Endometrium (tissue), 2 donors: ENCODE data around the gene IL17C.
"Not testable (repeated sequence)": the region's sequence is repeated elsewhere in the genome, so short reads cannot be mapped to it uniquely, and the experiment has no call there.

ENCODE experiments used
- FAIRE-seq: peaks from 2 replicates; lab custom pipeline; 2012; peaks lifted over from hg19 to GRCh38; lab: Jason Lieb, UNC
- donor health status: control.
- donor health status: control.

Gene IL17C

GRCh38 chr16:88638323-88639230 lies at the start of gene IL17C:
IL17C (plus strand) TSS chr16:88638572; CDS start chr16:88638642, 70 bp downstream.
- FAIRE-seq = no peak

GRCh38 chr16:88588754-88589153 lies 49.6 kb upstream of the IL17C start:
- no peak for FAIRE-seq

GRCh38 chr16:88589441-88589840 lies 48.9 kb upstream of the IL17C start:
- no peak for FAIRE-seq

- no peak for FAIRE-seq
These were observed 46.8 kb upstream of the IL17C start for GRCh38 chr16:88591577-88592021.

- FAIRE-seq = no peak
These were observed 45.3 kb upstream of the IL17C start for GRCh38 chr16:88593061-88593460.

GRCh38 chr16:88593489-88593888 lies 44.9 kb upstream of the IL17C start:
- no peak for FAIRE-seq

GRCh38 chr16:88593910-88594309 lies 44.5 kb upstream of the IL17C start:
- no peak for FAIRE-seq

GRCh38 chr16:88595101-88595500 lies 43.3 kb upstream of the IL17C start:
- FAIRE-seq = no peak

GRCh38 chr16:88595921-88596320 lies 42.5 kb upstream of the IL17C start:
- FAIRE-seq = no peak

GRCh38 chr16:88596483-88596882 lies 41.9 kb upstream of the IL17C start:
- FAIRE-seq = no peak

GRCh38 chr16:88597856-88598491 lies 40.4 kb upstream of the IL17C start:
- FAIRE-seq = no peak

- FAIRE-seq = no peak
These were observed 39.2 kb upstream of the IL17C start for GRCh38 chr16:88599092-88599733.

- no peak for FAIRE-seq
These were observed 38.4 kb upstream of the IL17C start for GRCh38 chr16:88599825-88600538.

GRCh38 chr16:88600539-88600896 lies 37.9 kb upstream of the IL17C start:
- FAIRE-seq = no peak

GRCh38 chr16:88601313-88602036 lies 36.9 kb upstream of the IL17C start:
- FAIRE-seq = no peak

GRCh38 chr16:88602091-88602490 lies 36.3 kb upstream of the IL17C start:
- FAIRE-seq = no peak

- FAIRE-seq = no peak
These were observed 32.9 kb upstream of the IL17C start for GRCh38 chr16:88605186-88606147.

GRCh38 chr16:88606148-88606757 lies 32.1 kb upstream of the IL17C start:
- FAIRE-seq = no peak

GRCh38 chr16:88608076-88608475 lies 30.3 kb upstream of the IL17C start:
- FAIRE-seq = no peak

- not testable (repeated sequence) for FAIRE-seq
These were observed 28.9 kb upstream of the IL17C start for GRCh38 chr16:88609426-88609825.
